ENCODE results near the gene DIPK1B.
A peak's percentile ranks its signal among the peaks of the same experiment; 100 is the strongest.

The DIPK1B gene

DNA sequence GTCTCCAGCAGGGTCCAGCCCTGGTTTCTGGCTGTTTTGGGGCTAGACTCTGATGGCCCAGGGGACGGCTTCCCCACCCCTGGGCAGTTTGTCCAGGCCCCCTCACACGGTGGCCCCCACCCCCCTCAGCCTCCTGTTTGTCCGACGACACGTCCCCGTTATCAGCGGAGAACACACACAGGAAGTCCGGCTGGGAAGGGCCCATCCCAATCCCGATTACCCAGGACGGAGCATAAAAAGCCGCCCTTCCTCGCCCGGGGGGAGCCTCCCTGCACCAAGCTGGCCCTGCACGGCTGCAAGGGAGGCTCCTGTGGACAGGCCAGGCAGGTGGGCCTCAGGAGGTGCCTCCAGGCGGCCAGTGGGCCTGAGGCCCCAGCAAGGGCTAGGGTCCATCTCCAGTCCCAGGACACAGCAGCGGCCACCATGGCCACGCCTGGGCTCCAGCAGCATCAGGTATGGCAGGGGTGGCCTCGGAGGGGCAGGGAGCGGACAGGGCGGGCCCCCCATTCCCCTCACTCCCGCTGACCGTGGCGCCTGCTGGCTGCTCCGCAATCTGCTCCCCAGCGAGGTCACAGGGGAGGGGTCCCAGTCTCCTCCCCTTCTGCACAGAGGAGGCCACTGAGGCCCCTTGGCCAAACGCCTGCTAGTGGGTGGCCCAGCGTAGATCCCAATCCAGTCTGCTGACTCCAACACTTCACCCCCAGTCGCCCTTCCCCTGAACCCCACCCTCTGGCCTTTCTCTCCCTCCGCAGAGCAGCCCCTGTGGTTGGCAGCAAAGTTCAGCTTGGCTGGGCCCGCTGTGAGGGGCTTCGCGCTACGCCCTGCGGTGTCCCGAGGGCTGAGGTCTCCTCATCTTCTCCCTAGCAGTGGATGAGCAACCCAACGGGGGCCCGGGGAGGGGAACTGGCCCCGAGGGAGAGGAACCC is 49.5 kb upstream of the DIPK1B start, which contains the start of gene EGFL7:
Gene EGFL7 (plus strand): TSS at position 261 of the 926 bp plus-strand sequence. CDS start 5,367 bp downstream, outside the sequence.
- Histone ChIP-seq H3K4me3 (ENCODE audit: low read depth, low read length) (no peak within 1 kb of the TSS), H3K4me1 (ENCODE audit: control insufficient read depth, insufficient read depth, low read length) (no peaks in the 10 kb centered on the region), H3K9me3 (ENCODE audit: control insufficient read depth, insufficient read depth, low read depth, low read length) (no peaks in the 10 kb centered on the region), H3K36me3 (ENCODE audit: control insufficient read depth in 2 of 2, insufficient read depth in 1 of 2, low read length in 2 of 2) (no peaks in the 10 kb centered on the region), H3K27ac (ENCODE audit: extremely low read depth, low read depth, low read length) (no peak within 1 kb of the TSS)
- POLR2A ChIA-PET = no interaction called here
- no peak for TF ChIP-seq ZEB2 (tag by site-specific recombination; IDR thresholded peaks at IDR 0.05)
- TF ChIP-seq, protein P1, sequence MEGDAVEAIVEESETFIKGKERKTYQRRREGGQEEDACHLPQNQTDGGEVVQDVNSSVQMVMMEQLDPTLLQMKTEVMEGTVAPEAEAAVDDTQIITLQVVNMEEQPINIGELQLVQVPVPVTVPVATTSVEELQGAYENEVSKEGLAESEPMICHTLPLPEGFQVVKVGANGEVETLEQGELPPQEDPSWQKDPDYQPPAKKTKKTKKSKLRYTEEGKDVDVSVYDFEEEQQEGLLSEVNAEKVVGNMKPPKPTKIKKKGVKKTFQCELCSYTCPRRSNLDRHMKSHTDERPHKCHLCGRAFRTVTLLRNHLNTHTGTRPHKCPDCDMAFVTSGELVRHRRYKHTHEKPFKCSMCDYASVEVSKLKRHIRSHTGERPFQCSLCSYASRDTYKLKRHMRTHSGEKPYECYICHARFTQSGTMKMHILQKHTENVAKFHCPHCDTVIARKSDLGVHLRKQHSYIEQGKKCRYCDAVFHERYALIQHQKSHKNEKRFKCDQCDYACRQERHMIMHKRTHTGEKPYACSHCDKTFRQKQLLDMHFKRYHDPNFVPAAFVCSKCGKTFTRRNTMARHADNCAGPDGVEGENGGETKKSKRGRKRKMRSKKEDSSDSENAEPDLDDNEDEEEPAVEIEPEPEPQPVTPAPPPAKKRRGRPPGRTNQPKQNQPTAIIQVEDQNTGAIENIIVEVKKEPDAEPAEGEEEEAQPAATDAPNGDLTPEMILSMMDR (tag by site-specific recombination; IDR thresholded peaks at IDR 0.05) = no peak
- TF ChIP-seq REPIN1 (tag by site-specific recombination; IDR thresholded peaks at IDR 0.05; ENCODE audit: low read depth) = no peak
- TF ChIP-seq ZNF214 (tag by site-specific recombination; IDR thresholded peaks at IDR 0.05; ENCODE audit: borderline replicate concordance) = no peak
- TF ChIP-seq TCF7L2 (IDR thresholded peaks at IDR 0.05; ENCODE audit: borderline replicate concordance, low read depth, low read length) = no peak
- no peak for TF ChIP-seq ZNF274 (IDR thresholded peaks at IDR 0.05; ENCODE audit: low read length)
- TF ChIP-seq ZNF274 (tag by site-specific recombination; IDR thresholded peaks at IDR 0.05; ENCODE audit: borderline replicate concordance) = no peak
- TF ChIP-seq, protein P2, sequence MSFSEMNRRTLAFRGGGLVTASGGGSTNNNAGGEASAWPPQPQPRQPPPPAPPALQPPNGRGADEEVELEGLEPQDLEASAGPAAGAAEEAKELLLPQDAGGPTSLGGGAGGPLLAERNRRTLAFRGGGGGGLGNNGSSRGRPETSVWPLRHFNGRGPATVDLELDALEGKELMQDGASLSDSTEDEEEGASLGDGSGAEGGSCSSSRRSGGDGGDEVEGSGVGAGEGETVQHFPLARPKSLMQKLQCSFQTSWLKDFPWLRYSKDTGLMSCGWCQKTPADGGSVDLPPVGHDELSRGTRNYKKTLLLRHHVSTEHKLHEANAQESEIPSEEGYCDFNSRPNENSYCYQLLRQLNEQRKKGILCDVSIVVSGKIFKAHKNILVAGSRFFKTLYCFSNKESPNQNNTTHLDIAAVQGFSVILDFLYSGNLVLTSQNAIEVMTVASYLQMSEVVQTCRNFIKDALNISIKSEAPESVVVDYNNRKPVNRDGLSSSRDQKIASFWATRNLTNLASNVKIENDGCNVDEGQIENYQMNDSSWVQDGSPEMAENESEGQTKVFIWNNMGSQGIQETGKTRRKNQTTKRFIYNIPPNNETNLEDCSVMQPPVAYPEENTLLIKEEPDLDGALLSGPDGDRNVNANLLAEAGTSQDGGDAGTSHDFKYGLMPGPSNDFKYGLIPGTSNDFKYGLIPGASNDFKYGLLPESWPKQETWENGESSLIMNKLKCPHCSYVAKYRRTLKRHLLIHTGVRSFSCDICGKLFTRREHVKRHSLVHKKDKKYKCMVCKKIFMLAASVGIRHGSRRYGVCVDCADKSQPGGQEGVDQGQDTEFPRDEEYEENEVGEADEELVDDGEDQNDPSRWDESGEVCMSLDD (tag by site-specific recombination; IDR thresholded peaks at IDR 0.05) = no peak
- 0 out of 2 replicates have a peak, but pooled peaks have one; percentile 7 for TF ChIP-seq KLF1 (tag by site-specific recombination; IDR thresholded peaks at IDR 0.05)
- peak; percentile 46; the same call in 1 of the 2 replicates for TF ChIP-seq KLF8 (tag by site-specific recombination; IDR thresholded peaks at IDR 0.05)
- TF ChIP-seq ZIC2 (tag by site-specific recombination; IDR thresholded peaks at IDR 0.05) = peak; percentile 22; the same call in 1 of the 2 replicates
- CTCF ChIA-PET = interaction anchor here (1.1 to 1.5 kb wide), 2 partner anchors 104 to 175 kb away, joined by 3 to 4 read pairs; no protein-coding TSS in a partner anchor

DNA sequence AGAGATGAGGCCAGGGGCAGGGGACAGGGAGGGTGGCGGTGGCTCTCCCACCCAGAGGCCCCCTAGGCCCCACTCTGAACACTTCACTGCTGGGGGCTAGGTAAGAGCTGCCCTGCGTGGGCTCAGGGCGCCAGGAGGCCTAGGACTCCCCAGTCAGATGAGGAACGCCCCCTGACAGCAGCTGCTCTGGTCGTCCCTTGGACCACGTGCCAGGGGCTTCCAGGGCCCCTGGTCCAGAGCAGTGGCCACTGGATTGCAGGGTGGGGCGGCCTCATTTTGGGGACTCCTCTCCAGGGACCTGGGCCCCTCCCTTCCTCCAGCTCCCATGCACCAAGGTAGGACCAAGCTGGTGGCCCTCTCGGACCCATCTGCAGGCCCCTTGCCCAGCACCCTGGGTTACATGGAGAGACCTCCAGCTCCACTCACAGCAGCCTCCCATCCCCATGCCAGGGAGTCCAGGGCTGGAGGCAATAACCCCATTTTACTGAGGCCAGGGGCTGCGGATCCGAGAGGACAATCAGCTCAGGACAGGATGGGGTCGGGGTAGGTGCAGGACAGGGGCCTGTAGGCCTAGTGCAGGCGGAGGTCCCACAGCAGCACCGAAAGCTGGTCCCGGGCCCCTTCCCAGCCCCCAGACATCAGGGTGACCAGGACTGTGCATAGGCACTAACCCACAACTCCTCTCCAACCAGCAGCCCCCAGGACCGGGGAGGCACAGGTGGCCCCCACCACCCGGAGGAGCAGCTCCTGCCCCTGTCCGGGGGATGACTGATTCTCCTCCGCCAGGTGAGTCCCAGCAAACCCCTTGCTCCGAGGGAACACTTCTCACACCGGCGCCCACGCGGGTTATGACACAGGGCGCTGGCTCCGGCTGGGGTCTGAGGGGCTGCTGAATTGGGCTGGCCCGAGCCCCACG is 48.1 kb upstream of the DIPK1B start:
- Histone ChIP-seq H3K36me3 (ENCODE audit: control insufficient read depth in 2 of 2, insufficient read depth in 1 of 2, low read length in 2 of 2) (no peaks in the 10 kb centered on the region), H3K4me3 (ENCODE audit: low read depth, low read length) (no peak overlapping the region), H3K4me1 (ENCODE audit: control insufficient read depth, insufficient read depth, low read length) (no peaks in the 10 kb centered on the region), H3K9me3 (ENCODE audit: control insufficient read depth, insufficient read depth, low read depth, low read length) (no peaks in the 10 kb centered on the region), H3K27ac (ENCODE audit: extremely low read depth, low read depth, low read length) (no peak overlapping the region)
- ChIA-PET POLR2A (no interaction called here), CTCF (interaction anchor here (0.7 to 1.5 kb wide), 7 partner anchors 16 to 176 kb away, joined by 3 to 9 read pairs (median 4); no protein-coding TSS in a partner anchor)
- TF ChIP-seq, protein P3, sequence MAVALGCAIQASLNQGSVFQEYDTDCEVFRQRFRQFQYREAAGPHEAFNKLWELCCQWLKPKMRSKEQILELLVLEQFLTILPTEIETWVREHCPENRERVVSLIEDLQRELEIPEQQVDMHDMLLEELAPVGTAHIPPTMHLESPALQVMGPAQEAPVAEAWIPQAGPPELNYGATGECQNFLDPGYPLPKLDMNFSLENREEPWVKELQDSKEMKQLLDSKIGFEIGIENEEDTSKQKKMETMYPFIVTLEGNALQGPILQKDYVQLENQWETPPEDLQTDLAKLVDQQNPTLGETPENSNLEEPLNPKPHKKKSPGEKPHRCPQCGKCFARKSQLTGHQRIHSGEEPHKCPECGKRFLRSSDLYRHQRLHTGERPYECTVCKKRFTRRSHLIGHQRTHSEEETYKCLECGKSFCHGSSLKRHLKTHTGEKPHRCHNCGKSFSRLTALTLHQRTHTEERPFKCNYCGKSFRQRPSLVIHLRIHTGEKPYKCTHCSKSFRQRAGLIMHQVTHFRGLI (tag by site-specific recombination; IDR thresholded peaks at IDR 0.05) = no peak
- TF ChIP-seq ZNF561 (tag by site-specific recombination; IDR thresholded peaks at IDR 0.05; ENCODE audit: borderline replicate concordance) (no peak), IKZF3 (tag by site-specific recombination; IDR thresholded peaks at IDR 0.05) (no peak), BCL11A (tag by site-specific recombination; IDR thresholded peaks at IDR 0.05; ENCODE audit: low read depth) (no peak), ZNF175 (tag by site-specific recombination; IDR thresholded peaks at IDR 0.05) (no peak), ZFHX2 (tag by site-specific recombination; conservative IDR thresholded peaks at IDR 0.05) (no peak), ZNF610 (tag by site-specific recombination; IDR thresholded peaks at IDR 0.05; ENCODE audit: borderline replicate concordance) (no peak), RBAK (tag by site-specific recombination; IDR thresholded peaks at IDR 0.05) (no peak), GLI4 (tag by site-specific recombination; IDR thresholded peaks at IDR 0.05) (no peak), KLF8 (tag by site-specific recombination; IDR thresholded peaks at IDR 0.05) (no peak), ZNF585B (tag by site-specific recombination; IDR thresholded peaks at IDR 0.05) (no peak)
- TF ChIP-seq, protein P4, sequence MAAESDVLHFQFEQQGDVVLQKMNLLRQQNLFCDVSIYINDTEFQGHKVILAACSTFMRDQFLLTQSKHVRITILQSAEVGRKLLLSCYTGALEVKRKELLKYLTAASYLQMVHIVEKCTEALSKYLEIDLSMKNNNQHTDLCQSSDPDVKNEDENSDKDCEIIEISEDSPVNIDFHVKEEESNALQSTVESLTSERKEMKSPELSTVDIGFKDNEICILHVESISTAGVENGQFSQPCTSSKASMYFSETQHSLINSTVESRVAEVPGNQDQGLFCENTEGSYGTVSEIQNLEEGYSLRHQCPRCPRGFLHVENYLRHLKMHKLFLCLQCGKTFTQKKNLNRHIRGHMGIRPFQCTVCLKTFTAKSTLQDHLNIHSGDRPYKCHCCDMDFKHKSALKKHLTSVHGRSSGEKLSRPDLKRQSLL (tag by site-specific recombination; IDR thresholded peaks at IDR 0.05) = no peak
- TF ChIP-seq, protein P5, sequence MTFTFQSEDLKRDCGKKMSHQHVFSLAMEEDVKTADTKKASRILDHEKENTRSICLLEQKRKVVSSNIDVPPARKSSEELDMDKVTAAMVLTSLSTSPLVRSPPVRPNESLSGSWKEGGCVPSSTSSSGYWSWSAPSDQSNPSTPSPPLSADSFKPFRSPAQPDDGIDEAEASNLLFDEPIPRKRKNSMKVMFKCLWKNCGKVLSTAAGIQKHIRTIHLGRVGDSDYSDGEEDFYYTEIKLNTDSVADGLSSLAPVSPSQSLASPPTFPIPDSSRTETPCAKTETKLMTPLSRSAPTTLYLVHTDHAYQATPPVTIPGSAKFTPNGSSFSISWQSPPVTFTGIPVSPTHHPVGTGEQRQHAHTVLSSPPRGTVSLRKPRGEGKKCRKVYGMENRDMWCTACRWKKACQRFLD (tag by site-specific recombination; IDR thresholded peaks at IDR 0.05) = no peak

Measured in HEK293 (cell line).